Cardiac muscle cell (in vitro differentiated cells and primary cell): Measurements from ENCODE around the gene NIPSNAP3A. TPM values are rescaled to one million over a fixed set of nuclear protein-coding genes. Genes with fewer than 3 reads are reported as not detected.

ENCODE experiments used
- DNase-seq, 2 donors: peaks; one replicate each; pipeline versions ENCODE4 v3.0.0 to v3.0.0-alpha.2; 2010 to 2017; ENCODE audit warnings: low read depth in 1 of 2, low spot score in 1 of 2
- H3K27ac ChIP-seq: fragments of 200-600 bp; sonication (generic); 2 replicates; pipeline ENCODE4 v1.5.1; 2016
- H3K27me3 ChIP-seq: fragments of 200-600 bp; sonication (generic); 2 replicates; pipeline ENCODE4 v1.6.0; 2016; ENCODE audit warnings: control low read depth
- H3K36me3 ChIP-seq: fragments of 200-600 bp; sonication (generic); 2 replicates; pipeline ENCODE4 v1.5.1; 2016; ENCODE audit warnings: control low read depth
- H3K4me1 ChIP-seq: fragments of 200-600 bp; sonication (generic); 2 replicates; pipeline ENCODE4 v1.8.1; 2017; ENCODE audit warnings: low read depth, mild to moderate bottlenecking, mixed run types
- H3K4me3 ChIP-seq: fragments of 200-600 bp; sonication (generic); 2 replicates; pipeline ENCODE4 v1.5.1; 2016; ENCODE audit warnings: mild to moderate bottlenecking
- H3K9me3 ChIP-seq: fragments of 200-600 bp; sonication (generic); 2 replicates; pipeline ENCODE4 v1.5.1; 2017; ENCODE audit warnings: low read depth, mild to moderate bottlenecking, control low read depth
- polyA plus RNA-seq: library from polyadenylated mRNA; unstranded; fragments of >200 nt; fragmentation: Nextera tagmentation; extraction: Ambion mirVana; gene quantifications from 2 replicates; pipeline ENCODE4 v1.2.1, GENCODE V29; 2016
- total RNA-seq: library from RNA; depleted of rRNA; stranded (reverse); fragments of >200 nt; gene quantifications from 2 replicates; pipeline ENCODE4 v1.2.3, GENCODE V29; 2016
- TF ChIP-seq, protein P1 (sequence below): IDR thresholded peaks from 2 replicates; pipeline ENCODE4 v1.5.1; 2012; ENCODE audit warnings: low read depth, mild to moderate bottlenecking, low read length

NIPSNAP3A gene
- total and polyA plus RNA-seq, 2 experiments from 2014 or later, result 61.7 to 187 TPM

DNA sequence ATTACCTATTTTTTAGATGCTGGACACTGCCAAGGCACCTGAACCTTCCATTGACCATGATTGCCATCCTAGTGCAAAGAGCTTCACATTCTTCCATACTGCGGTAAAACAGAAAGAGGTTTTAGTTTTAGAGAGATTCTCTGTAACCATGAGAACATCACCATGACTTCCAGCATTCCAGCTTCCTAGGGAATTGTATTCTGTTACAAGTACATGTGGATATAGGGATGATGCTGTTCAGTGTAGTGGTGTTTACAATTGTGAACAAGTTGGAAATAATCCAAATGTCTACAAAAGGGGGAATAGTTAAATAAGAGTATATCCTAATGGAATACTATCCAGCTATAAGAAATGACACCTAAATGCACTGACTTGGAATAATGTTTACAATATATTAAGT, 38.8 kb downstream of the NIPSNAP3A start:
- TF ChIP-seq, protein P1, sequence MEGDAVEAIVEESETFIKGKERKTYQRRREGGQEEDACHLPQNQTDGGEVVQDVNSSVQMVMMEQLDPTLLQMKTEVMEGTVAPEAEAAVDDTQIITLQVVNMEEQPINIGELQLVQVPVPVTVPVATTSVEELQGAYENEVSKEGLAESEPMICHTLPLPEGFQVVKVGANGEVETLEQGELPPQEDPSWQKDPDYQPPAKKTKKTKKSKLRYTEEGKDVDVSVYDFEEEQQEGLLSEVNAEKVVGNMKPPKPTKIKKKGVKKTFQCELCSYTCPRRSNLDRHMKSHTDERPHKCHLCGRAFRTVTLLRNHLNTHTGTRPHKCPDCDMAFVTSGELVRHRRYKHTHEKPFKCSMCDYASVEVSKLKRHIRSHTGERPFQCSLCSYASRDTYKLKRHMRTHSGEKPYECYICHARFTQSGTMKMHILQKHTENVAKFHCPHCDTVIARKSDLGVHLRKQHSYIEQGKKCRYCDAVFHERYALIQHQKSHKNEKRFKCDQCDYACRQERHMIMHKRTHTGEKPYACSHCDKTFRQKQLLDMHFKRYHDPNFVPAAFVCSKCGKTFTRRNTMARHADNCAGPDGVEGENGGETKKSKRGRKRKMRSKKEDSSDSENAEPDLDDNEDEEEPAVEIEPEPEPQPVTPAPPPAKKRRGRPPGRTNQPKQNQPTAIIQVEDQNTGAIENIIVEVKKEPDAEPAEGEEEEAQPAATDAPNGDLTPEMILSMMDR, result no peak
- no peaks in the 10 kb centered on the region for H3K27me3 ChIP-seq
- no peak overlapping the region for H3K27ac ChIP-seq
- no peak overlapping the region for H3K4me3 ChIP-seq
- DNase-seq, result no peak
- peaks cover 31% of the 10 kb centered on the region for H3K36me3 ChIP-seq
- peaks cover 26% of the 10 kb centered on the region for H3K4me1 ChIP-seq
- H3K9me3 ChIP-seq, result no peaks in the 10 kb centered on the region

DNA sequence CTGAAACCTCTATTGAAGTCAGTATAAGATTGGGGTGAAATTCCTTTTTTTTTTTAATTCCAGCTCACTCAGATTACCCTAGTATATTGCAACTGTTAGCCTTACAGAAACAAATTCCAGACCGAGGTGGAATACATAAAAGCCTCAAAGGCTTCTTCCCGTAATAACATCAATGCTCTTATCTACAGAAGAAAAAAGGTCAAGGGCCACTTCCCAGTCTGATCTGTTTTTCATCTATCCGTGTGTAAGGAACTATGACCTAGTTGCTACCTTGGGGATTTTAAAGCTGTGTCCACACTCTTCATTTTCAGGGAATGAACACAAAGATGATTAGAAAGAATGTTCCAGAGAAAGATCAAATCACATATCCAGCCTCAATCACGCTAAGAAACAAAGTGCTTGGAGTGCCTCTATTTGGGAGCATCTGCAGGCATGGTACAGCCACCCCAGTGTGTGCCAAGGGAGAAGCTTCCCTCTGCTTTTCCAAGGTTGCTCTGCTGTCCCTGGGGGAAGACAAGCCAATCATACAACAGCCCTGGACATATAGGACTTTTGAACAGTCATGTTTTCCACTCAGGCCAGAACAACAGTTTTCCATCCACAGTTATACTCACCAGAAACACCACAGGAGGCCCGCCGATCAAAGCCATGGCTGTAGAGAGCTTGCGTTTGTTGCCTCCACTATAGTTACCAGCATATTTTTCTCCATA, 40.0 kb downstream of the NIPSNAP3A start:
- TF ChIP-seq, protein P1, result no peak
- peak in 1 of 2 donors; percentile 38 for DNase-seq
- Histone ChIP-seq H3K36me3 (peaks cover 41% of the 10 kb centered on the region), H3K9me3 (no peaks in the 10 kb centered on the region), H3K4me1 (peaks cover 22% of the 10 kb centered on the region), H3K27ac (peak overlapping the region; percentile 86), H3K4me3 (no peak overlapping the region), H3K27me3 (no peaks in the 10 kb centered on the region)

DNA sequence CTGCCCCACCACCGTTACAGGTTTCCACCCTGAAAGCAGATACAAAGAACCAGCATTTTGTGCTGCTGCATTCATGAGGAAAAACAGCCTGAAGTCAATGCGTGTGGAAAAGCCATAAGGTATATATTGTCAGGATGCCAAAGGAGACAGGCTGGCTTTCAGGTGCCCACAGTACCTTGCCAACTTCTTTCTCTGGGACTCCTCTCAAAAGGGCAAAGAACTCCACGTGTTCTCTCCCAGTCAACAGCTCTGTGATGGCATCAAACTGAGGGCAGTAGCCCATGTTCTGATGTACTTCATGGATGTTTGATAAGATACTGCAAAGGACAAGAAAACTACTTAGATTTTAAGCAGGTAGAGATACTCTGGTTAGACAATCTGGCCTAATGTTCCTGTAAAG, 40.8 kb downstream of the NIPSNAP3A start:
- no peaks in the 10 kb centered on the region for H3K27me3 ChIP-seq
- TF ChIP-seq, protein P1, result no peak
- H3K4me1 ChIP-seq, result peaks cover 22% of the 10 kb centered on the region
- no peak overlapping the region for H3K4me3 ChIP-seq
- no peaks in the 10 kb centered on the region for H3K9me3 ChIP-seq
- peak overlapping the region; percentile 86 for H3K27ac ChIP-seq
- no peak for DNase-seq
- peaks cover 46% of the 10 kb centered on the region for H3K36me3 ChIP-seq

DNA sequence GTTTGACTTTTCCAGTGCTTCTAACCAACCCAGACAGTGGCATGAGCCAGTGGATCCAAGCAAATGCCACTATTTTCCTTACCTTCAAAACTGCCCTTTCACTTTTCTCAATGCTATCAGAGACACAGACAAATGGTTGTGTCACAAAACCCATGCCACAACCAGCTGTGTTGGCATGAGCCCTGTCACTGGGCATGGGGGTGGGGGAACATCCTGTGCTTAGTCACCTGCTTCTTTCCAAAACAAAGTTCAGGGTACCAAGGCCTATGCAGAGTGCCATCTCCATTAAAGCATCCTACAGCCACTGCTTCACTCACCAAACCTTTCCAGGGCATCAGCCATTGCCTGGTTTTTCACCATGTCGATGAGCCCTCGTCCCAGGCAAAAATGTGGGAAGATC, 46.6 kb downstream of the NIPSNAP3A start:
- TF ChIP-seq, protein P1, result no peak
- Histone ChIP-seq H3K27ac (no peak overlapping the region), H3K9me3 (no peaks in the 10 kb centered on the region), H3K27me3 (no peaks in the 10 kb centered on the region), H3K36me3 (peaks cover 43% of the 10 kb centered on the region), H3K4me3 (no peak overlapping the region), H3K4me1 (peaks cover 43% of the 10 kb centered on the region)
- DNase-seq, result no peak

DNA sequence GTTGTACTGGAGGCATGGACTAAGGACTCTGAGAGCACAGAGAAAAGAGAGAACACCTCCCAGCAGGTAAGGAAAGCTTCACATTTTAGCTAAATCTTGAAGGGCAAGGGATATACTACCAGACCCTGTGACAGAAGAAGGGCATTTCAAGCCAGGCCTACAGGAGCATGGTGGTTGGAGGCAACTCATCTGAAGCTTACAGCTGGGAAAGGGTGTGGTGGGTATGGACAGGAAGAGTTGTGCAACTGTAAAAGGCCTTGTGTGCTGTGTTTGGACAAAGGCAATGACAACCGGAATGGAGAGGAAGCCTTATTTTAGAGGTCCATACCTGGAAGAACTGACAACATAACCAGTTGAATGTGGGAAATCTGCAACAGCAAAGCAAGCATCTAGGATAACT, 47.6 kb downstream of the NIPSNAP3A start:
- Histone ChIP-seq H3K9me3 (no peaks in the 10 kb centered on the region), H3K36me3 (peaks cover 43% of the 10 kb centered on the region), H3K4me3 (no peak overlapping the region), H3K4me1 (peaks cover 43% of the 10 kb centered on the region), H3K27me3 (no peaks in the 10 kb centered on the region), H3K27ac (peak overlapping the region; percentile 88)
- peak in 1 of 2 donors; percentile 27 for DNase-seq
- TF ChIP-seq, protein P1, result no peak
